Measurements from ENCODE around the gene MED27.

The MED27 gene

GRCh38 chr9:132042324-132042723 is 37.3 kb downstream of the MED27 start:
- Histone ChIP-seq H3K36me3 (ENCODE audit: insufficient read depth, low read length) (no peaks in the 10 kb centered on the region), H3K9ac (ENCODE audit: low read depth, low read length) (no peak overlapping the region), H3K4me1 (ENCODE audit: insufficient read depth, low read length) (peaks cover 3% of the 10 kb centered on the region; the same call in 1 of the 2 replicates), H3K9me3 (ENCODE audit: control insufficient read depth, insufficient read depth, low read length) (no peaks in the 10 kb centered on the region)

- Histone ChIP-seq H3K4me1 (ENCODE audit: insufficient read depth, low read length) (peaks cover 3% of the 10 kb centered on the region; the same call in 1 of the 2 replicates), H3K9ac (ENCODE audit: low read depth, low read length) (no peak overlapping the region), H3K9me3 (ENCODE audit: control insufficient read depth, insufficient read depth, low read length) (no peaks in the 10 kb centered on the region), H3K36me3 (ENCODE audit: insufficient read depth, low read length) (no peaks in the 10 kb centered on the region)
These were observed 37.9 kb downstream of the MED27 start for GRCh38 chr9:132041798-132042197.

GRCh38 chr9:132040808-132041207 is 38.9 kb downstream of the MED27 start:
- H3K9ac ChIP-seq (ENCODE audit: low read depth, low read length), result no peak overlapping the region
- no peaks in the 10 kb centered on the region for H3K36me3 ChIP-seq (ENCODE audit: insufficient read depth, low read length)
- H3K9me3 ChIP-seq (ENCODE audit: control insufficient read depth, insufficient read depth, low read length), result no peaks in the 10 kb centered on the region
- H3K4me1 ChIP-seq (ENCODE audit: insufficient read depth, low read length), result peaks cover 3% of the 10 kb centered on the region; the same call in 1 of the 2 replicates

GRCh38 chr9:132040246-132040645 is 39.4 kb downstream of the MED27 start:
- no peaks in the 10 kb centered on the region for H3K36me3 ChIP-seq (ENCODE audit: insufficient read depth, low read length)
- no peaks in the 10 kb centered on the region for H3K9me3 ChIP-seq (ENCODE audit: control insufficient read depth, insufficient read depth, low read length)
- no peak overlapping the region for H3K9ac ChIP-seq (ENCODE audit: low read depth, low read length)
- 0 out of 2 replicates have a peak, but pooled peaks cover 3% of the 10 kb centered on the region for H3K4me1 ChIP-seq (ENCODE audit: insufficient read depth, low read length)

GRCh38 chr9:132039284-132039683 is 40.4 kb downstream of the MED27 start:
- H3K9me3 ChIP-seq (ENCODE audit: control insufficient read depth, insufficient read depth, low read length), result no peaks in the 10 kb centered on the region
- H3K4me1 ChIP-seq (ENCODE audit: insufficient read depth, low read length), result peaks cover 13% of the 10 kb centered on the region
- no peak overlapping the region for H3K9ac ChIP-seq (ENCODE audit: low read depth, low read length)
- no peaks in the 10 kb centered on the region for H3K36me3 ChIP-seq (ENCODE audit: insufficient read depth, low read length)

GRCh38 chr9:132037458-132037857 is 42.2 kb downstream of the MED27 start:
- Histone ChIP-seq H3K36me3 (ENCODE audit: insufficient read depth, low read length) (no peaks in the 10 kb centered on the region), H3K4me1 (ENCODE audit: insufficient read depth, low read length) (peaks cover 25% of the 10 kb centered on the region), H3K9me3 (ENCODE audit: control insufficient read depth, insufficient read depth, low read length) (no peaks in the 10 kb centered on the region), H3K9ac (ENCODE audit: low read depth, low read length) (no peak overlapping the region)

GRCh38 chr9:132036521-132036920 is 43.1 kb downstream of the MED27 start:
- Histone ChIP-seq H3K36me3 (ENCODE audit: insufficient read depth, low read length) (no peaks in the 10 kb centered on the region), H3K9ac (ENCODE audit: low read depth, low read length) (no peak overlapping the region), H3K4me1 (ENCODE audit: insufficient read depth, low read length) (peaks cover 29% of the 10 kb centered on the region), H3K9me3 (ENCODE audit: control insufficient read depth, insufficient read depth, low read length) (no peaks in the 10 kb centered on the region)

GRCh38 chr9:132035679-132036078 is 44.0 kb downstream of the MED27 start:
- H3K4me1 ChIP-seq (ENCODE audit: insufficient read depth, low read length), result peaks cover 35% of the 10 kb centered on the region
- H3K9ac ChIP-seq (ENCODE audit: low read depth, low read length), result no peak overlapping the region
- H3K9me3 ChIP-seq (ENCODE audit: control insufficient read depth, insufficient read depth, low read length), result no peaks in the 10 kb centered on the region
- H3K36me3 ChIP-seq (ENCODE audit: insufficient read depth, low read length), result no peaks in the 10 kb centered on the region

GRCh38 chr9:132032238-132032950 is 47.3 kb downstream of the MED27 start:
- Histone ChIP-seq H3K36me3 (ENCODE audit: insufficient read depth, low read length) (no peaks in the 10 kb centered on the region), H3K4me1 (ENCODE audit: insufficient read depth, low read length) (peaks cover 56% of the 10 kb centered on the region), H3K9me3 (ENCODE audit: control insufficient read depth, insufficient read depth, low read length) (no peaks in the 10 kb centered on the region)

GRCh38 chr9:132031467-132032237 is 48.0 kb downstream of the MED27 start:
- no peak overlapping the region for H3K9ac ChIP-seq (ENCODE audit: low read depth, low read length)
- H3K4me1 ChIP-seq (ENCODE audit: insufficient read depth, low read length), result peaks cover 61% of the 10 kb centered on the region
- H3K36me3 ChIP-seq (ENCODE audit: insufficient read depth, low read length), result no peaks in the 10 kb centered on the region
- H3K9me3 ChIP-seq (ENCODE audit: control insufficient read depth, insufficient read depth, low read length), result no peaks in the 10 kb centered on the region

More at GRCh38 chr9:132032238-132032950, 47.3 kb downstream of the MED27 start:
- no peak overlapping the region for H3K9ac ChIP-seq (ENCODE audit: low read depth, low read length)

GRCh38 chr9:132030626-132031325 is 48.9 kb downstream of the MED27 start:
- no peaks in the 10 kb centered on the region for H3K36me3 ChIP-seq (ENCODE audit: insufficient read depth, low read length)
- peaks cover 67% of the 10 kb centered on the region for H3K4me1 ChIP-seq (ENCODE audit: insufficient read depth, low read length)

GRCh38 chr9:132027752-132028663 is 51.7 kb downstream of the MED27 start:
- no peaks in the 10 kb centered on the region for H3K36me3 ChIP-seq (ENCODE audit: insufficient read depth, low read length)
- peaks cover 54% of the 10 kb centered on the region for H3K4me1 ChIP-seq (ENCODE audit: insufficient read depth, low read length)
- no peaks in the 10 kb centered on the region for H3K9me3 ChIP-seq (ENCODE audit: control insufficient read depth, insufficient read depth, low read length)
- H3K9ac ChIP-seq (ENCODE audit: low read depth, low read length), result no peak overlapping the region

More at GRCh38 chr9:132030626-132031325, 48.9 kb downstream of the MED27 start:
- Histone ChIP-seq H3K9ac (ENCODE audit: low read depth, low read length) (no peak overlapping the region), H3K9me3 (ENCODE audit: control insufficient read depth, insufficient read depth, low read length) (no peaks in the 10 kb centered on the region)

GRCh38 chr9:132026932-132027585 is 52.6 kb downstream of the MED27 start:
- Histone ChIP-seq H3K9me3 (ENCODE audit: control insufficient read depth, insufficient read depth, low read length) (no peaks in the 10 kb centered on the region), H3K4me1 (ENCODE audit: insufficient read depth, low read length) (peaks cover 45% of the 10 kb centered on the region), H3K9ac (ENCODE audit: low read depth, low read length) (no peak overlapping the region), H3K36me3 (ENCODE audit: insufficient read depth, low read length) (no peaks in the 10 kb centered on the region)

All from ES-I3 (cell line).